ENCODE results near the gene CREB5.
"Not testable (repeated sequence)": the region's sequence is repeated elsewhere in the genome, so short reads cannot be mapped to it uniquely, and the experiment has no call there.

CREB5 gene

DNA sequence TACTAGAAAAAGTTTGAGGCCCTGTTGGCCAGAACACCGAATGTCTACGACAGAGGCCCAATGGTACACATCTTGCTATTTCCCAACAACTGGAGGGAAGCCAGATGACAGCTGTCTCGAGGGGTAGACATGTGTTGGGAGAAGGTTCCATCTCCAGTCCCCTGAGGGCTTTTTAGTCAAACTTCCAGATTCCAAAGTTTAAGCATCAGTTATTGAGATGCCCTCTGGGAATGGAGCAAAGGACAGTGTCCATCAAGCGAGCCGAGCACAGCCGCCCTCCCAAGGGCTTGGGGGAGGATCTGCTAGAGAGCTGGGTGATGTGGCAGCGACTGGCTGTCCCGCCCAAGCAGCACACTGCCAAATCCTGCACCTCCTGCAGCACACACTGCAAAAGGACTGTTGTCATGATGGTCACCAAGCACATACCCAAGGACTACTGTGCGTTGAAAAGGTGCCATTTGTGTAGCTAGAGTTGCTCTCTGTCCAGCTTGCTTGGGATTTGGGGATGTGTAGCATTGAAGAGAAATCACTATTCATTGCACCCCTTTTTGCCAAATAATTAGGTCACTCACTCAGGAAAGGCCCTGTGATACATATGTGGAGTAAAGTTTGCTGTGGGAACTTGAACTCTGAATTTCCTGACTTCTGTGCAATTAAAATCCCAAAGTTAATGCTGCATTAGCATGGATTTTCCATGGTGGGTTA, 381.2 kb downstream of the CREB5 start:
- no peak for DNase-seq

DNA sequence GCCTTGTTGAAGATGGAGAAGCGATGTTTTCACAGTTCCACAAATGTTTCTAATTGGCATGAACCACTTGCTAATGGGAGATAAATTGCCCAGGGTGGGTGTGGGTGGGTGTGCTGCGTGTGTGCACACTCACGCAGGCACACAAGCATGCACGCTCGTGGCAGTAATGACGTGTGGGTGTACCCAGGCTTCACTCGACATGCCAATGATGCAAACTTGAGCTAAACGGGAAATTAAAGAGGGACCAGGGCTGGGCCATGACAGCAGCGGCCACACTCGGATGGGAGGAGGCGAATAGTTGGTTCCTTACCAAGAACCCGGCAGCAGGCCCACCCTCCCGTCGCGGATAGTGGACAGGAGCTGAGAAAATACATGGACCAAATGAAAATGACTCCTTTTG, 386.0 kb downstream of the CREB5 start:
- no peak for DNase-seq

DNA sequence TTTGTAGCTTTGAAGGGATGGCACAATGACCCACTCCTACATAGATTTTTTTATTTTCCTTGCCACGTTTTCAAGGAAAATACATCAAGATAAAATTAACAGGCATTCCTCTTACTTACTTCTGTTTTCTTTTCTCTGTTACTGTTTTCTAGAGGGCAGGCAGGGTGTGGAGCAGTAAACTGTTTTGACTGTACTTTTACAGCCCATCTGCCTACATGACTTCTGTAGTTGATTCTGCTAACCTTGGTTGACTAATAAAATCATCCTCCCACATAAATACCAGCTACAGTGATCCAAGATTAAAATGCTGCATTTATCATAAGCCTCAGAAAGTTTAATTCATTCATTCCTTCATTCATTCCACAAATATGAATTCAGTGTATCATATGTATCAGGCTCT, 387.3 kb downstream of the CREB5 start:
- DNase-seq, result no peak

DNA sequence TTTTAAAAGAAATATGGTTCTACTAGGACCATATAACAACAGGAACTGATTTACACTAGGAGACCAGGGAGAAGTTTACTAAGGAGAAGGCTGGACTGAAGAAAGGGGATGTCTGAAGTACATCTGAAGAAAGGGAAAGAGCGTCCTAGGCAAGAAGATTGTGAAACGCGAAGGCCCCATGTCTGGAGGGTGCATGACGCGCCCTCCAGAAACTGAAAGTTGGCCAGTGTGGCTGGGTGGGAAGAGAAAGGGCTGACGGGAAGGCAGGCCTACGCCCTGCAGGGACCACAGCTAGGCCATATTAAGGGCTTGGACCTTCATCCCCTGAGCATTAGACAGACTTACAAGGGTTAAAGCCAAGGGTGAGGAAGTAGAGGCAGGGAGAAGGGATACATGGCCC, 387.8 kb downstream of the CREB5 start:
- DNase-seq, result no peak

DNA sequence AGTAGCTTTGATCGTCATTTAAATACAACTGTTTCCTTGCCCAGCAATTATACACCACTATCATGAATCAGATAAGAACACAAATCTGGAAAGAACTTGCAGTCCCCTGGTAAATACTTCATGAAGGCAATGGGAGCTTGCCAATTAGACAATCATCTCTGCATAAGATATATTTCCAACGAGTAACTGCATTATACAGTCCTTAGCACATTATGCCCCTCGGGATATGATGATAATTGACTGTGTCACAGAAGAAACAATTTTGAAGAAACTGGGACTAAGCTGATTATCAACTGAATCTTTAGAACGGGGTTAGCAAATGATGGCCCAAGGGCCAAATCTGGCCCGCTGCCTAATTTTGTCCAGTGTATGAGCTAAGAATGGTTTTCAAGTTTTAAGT, 390.1 kb downstream of the CREB5 start:
- DNase-seq, result no peak

DNA sequence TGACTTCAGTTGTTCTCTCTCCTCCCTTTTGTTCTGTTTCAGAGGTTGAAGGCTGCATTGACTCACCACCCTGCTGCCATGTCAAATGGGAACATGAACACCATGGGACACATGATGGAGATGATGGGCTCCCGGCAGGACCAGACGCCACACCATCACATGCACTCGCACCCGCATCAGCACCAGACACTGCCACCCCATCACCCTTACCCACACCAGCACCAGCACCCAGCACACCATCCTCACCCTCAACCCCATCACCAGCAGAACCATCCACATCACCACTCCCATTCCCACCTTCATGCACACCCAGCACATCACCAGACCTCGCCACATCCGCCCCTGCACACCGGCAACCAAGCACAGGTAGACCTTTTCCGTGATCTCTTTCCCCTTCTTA, 391.8 kb downstream of the CREB5 start:
- no peak for DNase-seq

DNA sequence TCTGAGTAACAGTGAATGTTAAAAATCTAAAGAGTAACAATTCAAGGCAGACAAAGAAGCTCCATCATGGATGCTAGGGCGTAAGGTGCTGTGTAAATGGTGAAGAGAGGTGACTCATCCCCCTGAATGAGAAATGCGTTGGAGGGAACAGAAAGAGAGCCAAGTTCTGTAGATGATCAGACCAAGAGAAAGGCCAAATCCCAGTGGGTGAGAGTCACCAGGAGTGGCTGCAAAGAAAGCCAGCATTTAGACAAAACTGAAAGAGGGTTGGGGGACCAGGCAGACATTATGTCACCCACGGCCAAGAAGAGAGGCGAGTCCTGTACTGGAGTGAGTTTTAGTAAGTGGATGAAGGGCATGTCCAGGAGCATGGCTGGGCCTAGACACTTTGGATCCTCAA, 392.7 kb downstream of the CREB5 start:
- no peak for DNase-seq

DNA sequence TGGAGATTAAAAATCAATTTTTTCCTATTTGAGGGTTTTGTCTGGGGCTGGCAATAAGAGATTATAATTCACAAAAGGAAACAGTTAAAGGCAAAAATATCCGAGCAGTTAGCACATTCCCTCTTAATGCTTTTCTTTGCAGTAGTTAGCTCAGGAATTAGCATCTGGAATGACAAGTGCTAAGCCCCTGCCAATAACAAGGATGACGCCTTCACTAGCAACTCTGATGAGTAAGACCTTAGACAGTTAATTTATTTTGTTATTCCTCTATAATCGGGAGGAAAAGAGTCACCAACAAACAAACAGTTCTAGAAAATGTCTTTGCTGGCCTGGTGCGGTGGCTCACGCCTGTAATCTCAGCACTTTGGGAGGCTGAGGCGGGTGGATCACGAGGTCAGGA, 394.5 kb downstream of the CREB5 start:
- no peak for DNase-seq

DNA sequence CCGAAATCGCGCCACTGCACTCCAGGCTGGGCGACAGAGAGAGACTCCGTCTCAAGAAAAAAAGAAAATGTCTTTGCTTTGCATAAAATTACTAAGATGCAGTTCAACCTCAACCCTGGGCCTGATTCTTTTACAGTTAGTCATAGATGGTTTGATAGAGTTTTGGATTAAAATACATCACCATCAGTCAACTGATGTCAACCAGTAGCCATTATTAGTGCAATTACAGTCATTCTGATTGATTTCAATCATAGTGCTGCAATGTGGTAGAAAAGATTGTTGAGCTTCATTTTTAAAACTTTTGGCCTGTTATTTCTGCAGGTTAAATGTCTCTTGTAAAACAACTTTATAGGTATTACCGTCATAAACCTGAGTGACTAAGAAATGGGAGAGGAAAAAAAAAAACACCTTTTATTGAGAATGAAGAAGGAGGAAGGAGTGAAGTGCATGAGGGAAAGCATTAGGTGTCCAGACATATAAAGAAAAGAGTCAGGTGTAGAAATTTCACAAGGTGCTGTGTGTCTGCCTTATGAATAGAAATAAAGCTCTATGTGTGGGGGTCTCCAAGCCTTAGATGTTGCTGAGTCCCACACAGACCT, 395.2 kb downstream of the CREB5 start:
- no peak for DNase-seq

DNA sequence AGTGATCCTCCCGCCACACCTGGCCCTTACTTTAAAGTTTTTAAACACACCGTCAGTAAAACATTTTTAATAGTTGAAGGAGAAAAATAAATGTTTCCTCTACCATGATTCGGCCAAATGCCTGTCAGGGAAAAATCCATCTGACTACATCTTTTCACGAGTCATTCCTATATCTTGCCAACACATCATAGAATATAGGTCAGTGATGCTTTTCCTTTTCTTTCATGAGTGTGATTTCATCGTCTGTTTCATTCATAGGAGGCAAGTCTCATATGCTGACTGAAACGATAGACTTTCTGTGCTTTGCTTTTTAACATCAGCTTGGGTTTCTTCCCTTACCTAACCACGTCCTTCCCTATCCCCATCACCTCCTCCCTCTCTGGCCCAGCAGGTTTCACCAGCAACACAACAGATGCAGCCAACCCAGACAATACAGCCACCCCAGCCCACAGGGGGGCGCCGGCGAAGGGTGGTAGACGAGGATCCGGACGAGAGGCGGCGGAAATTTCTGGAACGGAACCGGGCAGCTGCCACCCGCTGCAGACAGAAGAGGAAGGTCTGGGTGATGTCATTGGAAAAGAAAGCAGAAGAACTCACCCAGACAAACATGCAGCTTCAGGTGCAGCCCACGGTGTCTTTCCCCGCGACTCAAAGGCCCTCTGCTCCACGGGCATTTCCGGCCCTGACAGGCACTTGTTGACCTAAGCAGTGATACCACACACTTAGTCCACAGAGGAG, 396.6 kb downstream of the CREB5 start:
- DNase-seq, result no peak

DNA sequence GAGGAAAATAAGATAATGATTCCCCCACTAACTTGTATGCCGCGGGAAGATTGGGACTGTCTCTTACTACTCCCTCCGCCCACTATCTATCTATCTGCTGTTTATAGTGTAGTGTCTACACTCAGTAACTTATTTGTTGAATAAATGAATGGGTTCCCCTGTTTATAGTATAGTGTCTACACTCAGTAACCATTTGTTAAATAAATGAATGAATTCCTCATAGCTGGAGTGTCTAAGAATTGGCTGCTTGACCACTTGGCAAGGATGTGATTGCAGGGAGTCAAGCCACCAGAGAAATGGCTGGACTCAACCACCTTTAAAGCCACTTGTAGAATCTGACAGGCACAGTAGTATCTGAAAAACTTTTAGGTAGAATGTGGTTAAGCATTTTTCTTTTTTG, 398.7 kb downstream of the CREB5 start:
- DNase-seq, result no peak

DNA sequence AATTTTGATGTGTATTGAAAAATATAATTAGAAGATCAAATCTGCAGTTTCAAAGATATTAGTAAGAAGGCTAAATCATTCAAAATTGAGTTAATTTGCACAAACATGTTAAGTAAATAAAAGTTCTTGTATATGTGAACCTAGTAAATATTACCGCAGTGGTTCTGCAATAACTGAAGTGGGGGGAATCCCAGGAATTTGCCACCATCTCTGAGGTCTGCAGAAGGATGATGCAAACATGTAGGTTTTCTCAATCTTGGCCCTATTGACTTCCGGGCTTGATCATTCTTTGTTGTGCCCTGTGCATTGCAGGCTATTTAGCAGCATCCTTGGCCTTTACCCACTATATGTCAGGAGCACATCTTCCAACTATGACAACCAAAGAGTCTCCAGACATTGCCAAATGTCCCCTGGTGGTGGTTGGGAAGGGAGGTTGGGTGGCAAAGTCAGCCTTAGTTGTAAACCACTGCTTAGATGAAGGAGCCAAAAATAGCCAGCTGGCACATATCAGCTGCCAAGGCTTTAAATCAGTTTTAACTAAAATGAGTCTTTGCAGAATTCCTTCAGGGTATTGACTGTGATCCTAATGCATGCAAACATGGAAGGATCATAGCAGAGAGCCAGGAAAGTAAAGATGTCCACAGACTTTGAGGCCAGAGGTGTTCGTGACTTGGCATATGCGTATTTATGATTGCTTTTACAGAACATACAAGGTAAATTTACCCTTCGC, 399.5 kb downstream of the CREB5 start:
- no peak for DNase-seq

DNA sequence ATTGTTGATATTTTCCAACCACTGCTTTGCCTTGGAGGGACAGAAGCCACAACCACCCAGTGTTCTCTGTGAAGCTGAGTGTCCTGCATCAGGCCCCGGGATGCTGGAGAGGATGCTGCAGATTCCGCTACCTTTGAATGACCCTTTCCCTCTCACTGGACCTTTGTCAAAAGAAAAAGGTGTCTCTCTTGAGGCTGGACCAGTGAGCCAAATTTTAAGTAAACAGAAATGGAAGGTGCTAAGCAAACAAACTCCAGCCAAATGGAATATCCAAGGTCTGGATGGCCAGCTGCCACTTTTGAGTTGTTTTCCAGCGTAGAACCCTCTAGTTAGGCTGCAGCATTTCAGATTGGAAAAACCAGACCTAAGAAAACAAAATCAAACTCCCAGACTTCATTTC, 400.3 kb downstream of the CREB5 start:
- no peak for DNase-seq

DNA sequence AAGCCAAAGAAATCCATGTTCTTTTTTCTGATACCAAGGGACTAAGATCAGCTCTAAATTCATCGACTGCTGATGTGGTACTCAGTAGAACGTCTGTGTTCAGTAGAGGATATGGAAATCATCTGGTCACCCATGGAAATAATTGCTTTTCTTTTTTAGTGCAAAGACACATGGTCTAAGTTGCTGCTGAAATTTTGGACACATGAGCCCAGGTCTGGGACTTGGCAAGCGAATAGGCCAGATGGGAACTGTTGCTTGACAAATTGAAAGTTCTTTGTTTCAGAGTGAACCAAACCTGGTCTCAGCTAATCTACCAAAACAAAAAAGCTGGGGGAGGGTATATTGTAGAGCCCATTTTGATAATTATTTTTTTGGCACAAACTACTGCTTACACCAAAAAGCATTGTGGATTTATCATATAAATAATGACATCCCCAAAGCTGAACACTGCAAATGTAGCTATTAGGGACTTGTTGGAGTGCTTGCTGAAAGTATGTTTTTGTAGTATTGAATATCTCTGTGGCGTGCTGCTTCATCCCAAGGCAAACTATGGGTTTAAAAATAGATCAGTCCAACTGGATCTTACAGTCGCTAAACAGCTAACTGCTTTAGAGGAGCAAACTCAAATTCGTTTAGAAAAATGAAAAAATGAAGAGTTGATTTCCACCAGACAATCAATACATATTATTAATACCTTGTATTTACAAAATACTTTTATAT, 401.1 kb downstream of the CREB5 start:
- no peak for DNase-seq

DNA sequence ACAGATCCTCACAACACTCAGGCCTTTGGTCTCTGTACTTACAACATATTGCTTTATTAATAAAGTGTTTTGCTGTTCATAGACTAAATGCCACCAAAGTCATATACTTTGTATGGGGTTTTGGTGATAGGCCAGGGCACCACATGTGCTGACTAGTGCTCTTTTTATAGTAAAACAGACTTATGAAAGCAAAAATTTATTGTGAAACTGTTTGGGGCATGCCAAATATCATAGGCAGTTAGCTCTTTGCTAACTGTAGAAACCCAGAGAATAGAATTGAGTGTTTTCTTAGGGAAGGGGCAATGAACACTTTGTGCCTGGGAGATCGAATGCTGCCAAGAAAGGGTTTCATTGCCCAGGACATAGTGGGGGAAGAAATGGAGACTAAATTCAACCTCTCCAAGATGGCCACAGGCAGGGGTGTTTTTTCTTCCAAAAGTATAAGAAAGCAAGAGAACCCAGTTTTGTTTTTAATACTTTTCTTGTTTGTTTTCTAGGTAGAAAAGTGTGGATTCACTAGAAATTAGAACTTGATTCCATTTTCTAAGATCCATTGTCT, 403.1 kb downstream of the CREB5 start:
- DNase-seq, result no peak

DNA sequence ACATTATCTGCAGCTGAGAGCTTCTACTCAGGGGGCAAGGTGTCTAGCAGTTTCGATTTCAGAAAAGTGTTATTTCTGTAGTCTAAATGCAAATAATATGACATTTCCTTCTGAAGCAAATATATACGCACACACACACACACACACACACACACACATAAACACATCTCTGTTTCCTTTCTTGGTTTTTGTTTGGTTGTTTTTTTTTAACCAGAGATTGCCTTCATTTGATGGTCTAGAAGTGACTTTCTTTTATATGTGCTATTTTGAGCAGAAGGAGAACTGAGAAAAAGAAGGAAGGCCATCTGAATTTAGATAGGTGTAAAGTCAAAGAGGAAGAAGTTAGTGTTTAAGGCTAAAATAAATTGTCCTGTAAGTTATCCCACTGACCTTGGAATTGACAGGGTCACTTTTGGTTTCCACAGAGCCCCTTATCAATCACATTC, 403.6 kb downstream of the CREB5 start:
- no peak for DNase-seq

DNA sequence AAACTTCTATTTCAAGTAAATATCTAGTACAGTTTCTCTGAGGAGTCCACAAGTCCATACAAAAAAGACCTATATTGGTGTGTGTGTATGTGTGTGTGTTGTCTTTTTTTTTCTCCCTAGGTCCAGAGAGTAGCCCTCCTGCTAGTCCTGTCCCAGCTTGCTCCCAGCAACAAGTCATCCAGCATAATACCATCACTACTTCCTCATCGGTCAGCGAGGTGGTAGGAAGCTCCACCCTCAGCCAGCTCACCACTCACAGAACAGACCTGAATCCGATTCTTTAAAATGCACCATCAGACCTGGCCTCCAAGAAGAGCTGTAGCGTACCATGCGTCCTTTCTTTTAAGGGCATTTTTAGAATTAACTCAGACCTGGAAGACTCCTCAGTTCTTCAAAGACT, 406.7 kb downstream of the CREB5 start:
- DNase-seq, result no peak

DNA sequence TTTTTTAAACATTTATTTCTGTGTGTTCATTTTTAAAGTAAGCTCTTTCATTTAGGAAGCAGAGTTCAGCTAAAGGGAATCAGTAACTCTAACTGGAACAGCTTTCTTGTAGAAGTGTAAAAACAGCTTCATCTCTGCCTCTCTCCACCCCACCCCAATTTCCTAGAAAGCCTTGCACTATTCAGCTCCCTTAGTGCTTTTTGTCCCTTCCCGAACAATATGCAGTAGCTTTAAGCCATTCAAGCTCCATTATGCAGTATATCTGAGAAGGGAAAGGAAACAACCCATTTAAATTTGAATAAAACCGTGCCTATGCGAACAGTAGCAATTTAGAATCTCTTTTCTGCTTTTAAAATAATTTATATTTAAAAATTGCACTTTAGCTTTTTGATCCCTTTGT, 411.3 kb downstream of the CREB5 start:
- DNase-seq, result no peak

DNA sequence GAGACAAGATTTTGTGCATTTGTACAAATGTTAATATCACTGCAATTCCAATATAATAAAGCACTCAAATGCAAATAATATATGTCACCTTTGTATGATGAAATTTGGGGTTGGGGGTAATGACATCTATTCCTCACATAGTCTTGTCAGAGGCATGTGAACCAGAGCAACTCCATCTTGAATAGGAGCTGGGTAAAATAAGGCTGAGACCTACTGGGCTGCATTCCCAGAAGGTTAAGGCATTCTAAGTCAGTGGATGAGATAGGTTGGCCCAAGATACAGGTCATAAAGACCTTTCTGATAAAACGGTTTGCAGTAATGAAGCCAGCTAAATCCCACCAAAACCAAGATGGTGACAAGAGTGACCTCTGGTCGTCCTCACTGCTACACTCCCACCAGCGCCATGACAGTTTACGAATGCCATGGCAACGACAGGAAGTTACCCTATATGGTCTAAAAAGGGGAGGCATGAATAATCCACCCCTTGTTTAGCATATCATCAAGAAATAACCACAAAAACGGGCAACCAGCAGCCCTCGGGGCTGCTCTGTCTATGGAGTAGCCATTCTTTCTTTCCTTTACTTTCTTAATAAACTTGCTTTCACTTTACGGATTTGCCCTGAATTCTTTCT, 413.6 kb downstream of the CREB5 start:
- not testable (repeated sequence) for DNase-seq

DNA sequence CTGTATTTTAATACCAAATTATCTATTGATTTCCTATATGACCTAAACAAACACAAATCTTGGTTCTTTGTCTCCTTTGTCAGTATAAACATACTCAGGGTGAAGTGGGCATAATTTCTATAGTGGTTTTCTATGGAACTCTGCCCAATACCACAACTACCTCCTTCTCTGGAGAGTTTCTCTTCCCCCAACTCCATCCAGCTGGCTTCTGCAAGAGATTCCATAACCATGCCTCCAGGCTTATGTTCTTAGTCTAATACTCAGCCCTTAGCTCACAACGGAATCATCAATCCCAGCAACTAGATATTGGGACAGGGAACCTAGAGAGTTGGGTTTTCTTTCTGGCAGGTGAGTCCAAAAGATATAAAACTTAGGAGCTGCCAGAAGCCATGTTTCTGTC, 418.5 kb downstream of the CREB5 start:
- DNase-seq, result no peak

DNA sequence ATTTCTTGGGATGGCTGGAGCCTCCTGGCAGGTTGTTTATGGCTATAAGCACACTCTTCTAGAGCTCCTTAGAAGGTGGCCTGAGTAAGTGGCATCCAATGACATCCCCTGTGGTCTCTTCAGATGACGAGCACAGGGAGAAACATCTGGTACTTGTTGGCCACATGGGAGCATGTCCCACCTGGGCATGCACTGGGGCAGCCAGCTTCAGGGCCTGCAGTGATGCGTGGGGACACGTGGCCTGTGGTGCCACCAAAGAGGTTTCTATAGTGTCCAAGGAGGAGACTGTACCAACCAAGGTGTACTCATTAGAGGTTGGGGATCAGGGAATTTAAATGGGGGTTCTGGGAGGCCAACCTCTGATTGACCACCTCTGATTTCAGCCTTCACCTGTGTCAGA, 420.4 kb downstream of the CREB5 start:
- no peak for DNase-seq

DNA sequence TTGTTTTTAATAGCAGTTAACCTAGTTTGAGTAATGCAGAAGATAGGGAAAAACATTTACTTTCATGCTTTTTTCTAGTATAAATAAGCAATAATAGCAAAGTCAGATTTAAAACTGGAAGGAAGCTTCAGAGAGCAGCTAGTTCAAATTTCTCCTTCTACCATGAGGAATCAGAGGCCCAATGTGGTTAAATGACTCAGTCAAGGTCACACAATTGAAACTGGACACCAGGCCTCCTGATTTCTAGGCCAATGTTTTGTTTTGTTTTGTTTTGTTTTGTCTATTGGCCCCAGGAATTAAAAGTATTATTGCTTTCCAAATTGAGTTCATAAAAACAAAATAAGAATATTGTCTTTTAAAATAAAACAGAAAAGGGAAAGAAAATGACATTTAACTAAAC, 423.5 kb downstream of the CREB5 start:
- DNase-seq, result no peak
